SK-MEL-5 (cell line): ENCODE results near the gene SLFNL1. TPM values are rescaled to one million over a fixed set of nuclear protein-coding genes. Genes with fewer than 3 reads are reported as not detected.

Source experiments
- DNase-seq: peaks from one replicate; pipeline ENCODE4 v3.0.0-alpha.2; 2016; ENCODE audit warnings: low read depth, low spot score
- in situ Hi-C: cut with HindIII; loops from 2 replicates; pipeline ENCODE4 v1.10.0; 2016; ENCODE audit warnings: low sequenced_read_pairs, high pct_unique_total_duplicates, low pct_unique_long_range_greater_than_20kb
- total RNA-seq: library from RNA; depleted of rRNA; stranded (reverse); fragments of >200 nt; shearing (Covaris generic); gene quantifications from 2 replicates; pipeline ENCODE4 v1.2.3, GENCODE V29; 2014; rRNA removed

Gene SLFNL1
- total RNA-seq, 1 experiment from 2014 or later, result 0.16 TPM

- in situ Hi-C loops, result no loop called here
- peak; percentile 90 for DNase-seq
These were observed 42.1 kb downstream of the SLFNL1 start, which contains the start of gene CTPS1 for GRCh38 chr1:40979241-40980067. CTPS1 (plus strand) TSS chr1:40979696; CDS start chr1:40983291, 3,595 bp downstream.

- DNase-seq, result no peak
- in situ Hi-C loops, result no loop called here
These were observed 42.7 kb downstream of the SLFNL1 start for GRCh38 chr1:40978886-40979240.

GRCh38 chr1:40977716-40978115 is 43.8 kb downstream of the SLFNL1 start:
- in situ Hi-C loops, result no loop called here
- no peak for DNase-seq

- DNase-seq, result no peak
- in situ Hi-C loops, result no loop called here
These were observed 44.4 kb downstream of the SLFNL1 start for GRCh38 chr1:40976952-40977690.

GRCh38 chr1:40974945-40975344 is 46.6 kb downstream of the SLFNL1 start:
- no peak for DNase-seq
- in situ Hi-C loops, result no loop called here

- in situ Hi-C loops, result no loop called here
These were observed 47.6 kb downstream of the SLFNL1 start for GRCh38 chr1:40973912-40974311.

GRCh38 chr1:40971966-40972365 is 49.6 kb downstream of the SLFNL1 start:
- in situ Hi-C loops, result no loop called here
- no peak for DNase-seq

More at GRCh38 chr1:40973912-40974311, 47.6 kb downstream of the SLFNL1 start:
- DNase-seq, result no peak

- in situ Hi-C loops, result no loop called here
- DNase-seq, result no peak
These were observed 52.1 kb downstream of the SLFNL1 start for GRCh38 chr1:40969445-40969844.

- DNase-seq, result no peak
- in situ Hi-C loops, result no loop called here
These were observed 55.1 kb downstream of the SLFNL1 start for GRCh38 chr1:40966417-40966816.

Other genes starting within 250 kb of the SLFNL1 start
- 0.11 TPM in 1 of 2 replicates, not detected in the other for gene KCNQ4, start 237.9 kb downstream of the SLFNL1 start, total RNA-seq
- 0.55 TPM in 1 of 2 replicates, not detected in the other for gene CITED4, start 159.4 kb downstream of the SLFNL1 start, total RNA-seq
- gene CTPS1, start 42.0 kb downstream of the SLFNL1 start, total RNA-seq, result 19.2 and 23.0 TPM in 2 replicates
- gene SCMH1, start 220.6 kb upstream of the SLFNL1 start, total RNA-seq, result 16.8 and 17.0 TPM in 2 replicates